ENCODE measurements around the gene NETO2. TPM values are rescaled to one million over a fixed set of nuclear protein-coding genes. Genes with fewer than 3 reads are reported as not detected.
A peak's percentile ranks its signal among the peaks of the same experiment; 100 is the strongest.
"Not testable (repeated sequence)": the region's sequence is repeated elsewhere in the genome, so short reads cannot be mapped to it uniquely, and the experiment has no call there.

NETO2 gene
- 11.0 and 15.2 TPM in 2 replicates for total RNA-seq
- polyA plus RNA-seq: 7.1 and 7.8 TPM in 2 replicates

- Histone ChIP-seq H3K36me3 (replicated peaks; ENCODE audit: insufficient read depth, low read depth) (no peaks in the 10 kb centered on the region), H3K9me3 (ENCODE audit: low read depth) (no peaks in the 10 kb centered on the region), H3K27ac (peak within 1 kb of the TSS; percentile 1), H3K4me1 (ENCODE audit: insufficient read depth) (no peaks in the 10 kb centered on the region), H3K79me2 (peaks cover 2% of the 10 kb centered on the region), H2AFZ (peak within 1 kb of the TSS; percentile 71), H3K4me2 (peak within 1 kb of the TSS; percentile 84), H3K4me3 (peak within 1 kb of the TSS; percentile 41), H3K9me2 (replicated peaks; ENCODE audit: insufficient read depth) (no peaks in the 10 kb centered on the region), H3K27me3 (peaks cover 11% of the 10 kb centered on the region), H4K20me1 (ENCODE audit: insufficient read depth, poor library complexity, severe bottlenecking) (no peaks in the 10 kb centered on the region)
- no peak for TF ChIP-seq EZH2phosphoT487 (IDR thresholded peaks at IDR 0.05; ENCODE audit: low read depth, severe bottlenecking, unreplicated experiment)
- TF ChIP-seq, protein P1, sequence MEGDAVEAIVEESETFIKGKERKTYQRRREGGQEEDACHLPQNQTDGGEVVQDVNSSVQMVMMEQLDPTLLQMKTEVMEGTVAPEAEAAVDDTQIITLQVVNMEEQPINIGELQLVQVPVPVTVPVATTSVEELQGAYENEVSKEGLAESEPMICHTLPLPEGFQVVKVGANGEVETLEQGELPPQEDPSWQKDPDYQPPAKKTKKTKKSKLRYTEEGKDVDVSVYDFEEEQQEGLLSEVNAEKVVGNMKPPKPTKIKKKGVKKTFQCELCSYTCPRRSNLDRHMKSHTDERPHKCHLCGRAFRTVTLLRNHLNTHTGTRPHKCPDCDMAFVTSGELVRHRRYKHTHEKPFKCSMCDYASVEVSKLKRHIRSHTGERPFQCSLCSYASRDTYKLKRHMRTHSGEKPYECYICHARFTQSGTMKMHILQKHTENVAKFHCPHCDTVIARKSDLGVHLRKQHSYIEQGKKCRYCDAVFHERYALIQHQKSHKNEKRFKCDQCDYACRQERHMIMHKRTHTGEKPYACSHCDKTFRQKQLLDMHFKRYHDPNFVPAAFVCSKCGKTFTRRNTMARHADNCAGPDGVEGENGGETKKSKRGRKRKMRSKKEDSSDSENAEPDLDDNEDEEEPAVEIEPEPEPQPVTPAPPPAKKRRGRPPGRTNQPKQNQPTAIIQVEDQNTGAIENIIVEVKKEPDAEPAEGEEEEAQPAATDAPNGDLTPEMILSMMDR (IDR thresholded peaks at IDR 0.05; ENCODE audit: poor library complexity): peak; percentile 78
- DNase-seq (ENCODE audit: low spot score): peak; percentile 78
- WGBS (ENCODE audit: low lambda C conversion rate, missing lambda C conversion rate): 3% methylated on average over 84 of the region's 130 CpGs
Observed at GRCh38 chr16:47143677-47144558, at the start of gene NETO2. TSS of gene NETO2 (minus strand) at chr16:47143945. CDS start at chr16:47143612, 333 bp downstream.

- no peak overlapping the region for H2AFZ ChIP-seq
- no peaks in the 10 kb centered on the region for H3K79me2 ChIP-seq
- H3K27me3 ChIP-seq: no peaks in the 10 kb centered on the region
- TF ChIP-seq EZH2 (IDR thresholded peaks at IDR 0.05; ENCODE audit: borderline replicate concordance): no peak
- TF ChIP-seq EZH2phosphoT487 (IDR thresholded peaks at IDR 0.05; ENCODE audit: low read depth, severe bottlenecking, unreplicated experiment): no peak
- TF ChIP-seq, protein P1 (IDR thresholded peaks at IDR 0.05; ENCODE audit: poor library complexity): no peak
- H4K20me1 ChIP-seq (ENCODE audit: insufficient read depth, poor library complexity, severe bottlenecking): no peaks in the 10 kb centered on the region
- no peak overlapping the region for H3K4me3 ChIP-seq
- DNase-seq (ENCODE audit: low spot score): no peak
- whole genome bisulfite sequencing (ENCODE audit: low lambda C conversion rate, missing lambda C conversion rate): 94% methylated on average over 3 of the region's 3 CpGs
- H3K4me2 ChIP-seq: no peak overlapping the region
- H3K36me3 ChIP-seq (replicated peaks; ENCODE audit: insufficient read depth, low read depth): no peaks in the 10 kb centered on the region
- no peaks in the 10 kb centered on the region for H3K9me3 ChIP-seq (ENCODE audit: low read depth)
- H3K9me2 ChIP-seq (replicated peaks; ENCODE audit: insufficient read depth): no peaks in the 10 kb centered on the region
- H3K27ac ChIP-seq: no peak overlapping the region
- no peaks in the 10 kb centered on the region for H3K4me1 ChIP-seq (ENCODE audit: insufficient read depth)
Observed at GRCh38 chr16:47182318-47182717, 38.6 kb upstream of the NETO2 start.

- H3K9me2 ChIP-seq (replicated peaks; ENCODE audit: insufficient read depth); H2AFZ ChIP-seq; H3K4me3 ChIP-seq; H3K4me1 ChIP-seq (ENCODE audit: insufficient read depth); H3K4me2 ChIP-seq; H3K9me3 ChIP-seq (ENCODE audit: low read depth); DNase-seq (ENCODE audit: low spot score); H3K36me3 ChIP-seq (replicated peaks; ENCODE audit: insufficient read depth, low read depth); H3K79me2 ChIP-seq; H4K20me1 ChIP-seq (ENCODE audit: insufficient read depth, poor library complexity, severe bottlenecking); H3K27me3 ChIP-seq; H3K27ac ChIP-seq: not testable (repeated sequence)
- WGBS (ENCODE audit: low lambda C conversion rate, missing lambda C conversion rate): no CpG with 5 or more reads among the region's 31 CpGs
Observed at GRCh38 chr16:47181066-47181465, 37.3 kb upstream of the NETO2 start.

GRCh38 chr16:47180073-47180472, 36.3 kb upstream of the NETO2 start:
- H3K4me1 ChIP-seq (ENCODE audit: insufficient read depth): no peaks in the 10 kb centered on the region
- H4K20me1 ChIP-seq (ENCODE audit: insufficient read depth, poor library complexity, severe bottlenecking): no peaks in the 10 kb centered on the region
- over 99% methylated on average over 7 of the region's 8 CpGs for WGBS (ENCODE audit: low lambda C conversion rate, missing lambda C conversion rate)
- H3K27me3 ChIP-seq: no peaks in the 10 kb centered on the region
- H3K79me2 ChIP-seq: no peaks in the 10 kb centered on the region
- DNase-seq (ENCODE audit: low spot score): no peak
- no peaks in the 10 kb centered on the region for H3K9me2 ChIP-seq (replicated peaks; ENCODE audit: insufficient read depth)
- no peak overlapping the region for H3K4me2 ChIP-seq
- no peaks in the 10 kb centered on the region for H3K9me3 ChIP-seq (ENCODE audit: low read depth)
- TF ChIP-seq, protein P1 (IDR thresholded peaks at IDR 0.05; ENCODE audit: poor library complexity): no peak
- TF ChIP-seq EZH2phosphoT487 (IDR thresholded peaks at IDR 0.05; ENCODE audit: low read depth, severe bottlenecking, unreplicated experiment): no peak
- TF ChIP-seq EZH2 (IDR thresholded peaks at IDR 0.05; ENCODE audit: borderline replicate concordance): no peak
- no peak overlapping the region for H3K4me3 ChIP-seq
- no peak overlapping the region for H2AFZ ChIP-seq
- no peaks in the 10 kb centered on the region for H3K36me3 ChIP-seq (replicated peaks; ENCODE audit: insufficient read depth, low read depth)
- H3K27ac ChIP-seq: no peak overlapping the region
